Endothelial cell of umbilical vein (primary cell): ENCODE results near the gene COPS3. TPM values are rescaled to one million over a fixed set of nuclear protein-coding genes. Genes with fewer than 3 reads are reported as not detected.
A peak's percentile ranks its signal among the peaks of the same experiment; 100 is the strongest.

Experiments used
- BruUV-seq: library from RNA; stranded (reverse); fragments of 400-500 nt; replicated peaks from 2 replicates; lab custom pipeline; 2021; lab: Mats Ljungman, UMichigan
- CTCF ChIA-PET: fragments of 300-600, 350-600 bp; sonication (Branson Sonifier 250); formaldehyde crosslinking; loops from one replicate; lab custom pipeline; 2021; ENCODE audit warnings: antibody characterized with exemption, inconsistent platforms; lab: Charles Lee
- POLR2A ChIA-PET: fragments of 300-600, 350-600 bp; sonication (Branson Sonifier 250); formaldehyde crosslinking; loops from one replicate; lab custom pipeline; 2021; ENCODE audit warnings: antibody characterized with exemption, inconsistent platforms; lab: Charles Lee
- DNase-seq: peaks from one replicate; pipeline ENCODE4 v3.0.0-alpha.2; 2011; ENCODE audit warnings: low read depth, low spot score
- FAIRE-seq: peaks from 2 replicates; lab custom pipeline; 2011; peaks lifted over from hg19 to GRCh38; lab: Jason Lieb, UNC
- H2AFZ ChIP-seq: 2 replicates; pipeline ENCODE4 v1.6.0; 2012; ENCODE audit warnings: low read depth, low read length, control low read depth, inconsistent platforms
- H3K27ac ChIP-seq: 2 replicates; pipeline ENCODE4 v1.5.1; 2011; ENCODE audit warnings: low read depth, mild to moderate bottlenecking, control low read depth, low read length, moderate library complexity; ENCODE audit not compliant: insufficient read depth
- H3K27me3 ChIP-seq, 2 experiments: 2 replicates each; pipeline versions ENCODE4 v1.6.0 to v1.6.1; 2011; ENCODE audit warnings: low read length in 2 of 2, mixed read lengths in 1 of 2; ENCODE audit not compliant: control insufficient read depth in 2 of 2, insufficient read depth in 2 of 2
- H3K36me3 ChIP-seq, 2 experiments: 2 replicates in 1 of 2; 3 replicates in 1 of 2; pipeline ENCODE4 v1.5.1; 2011; ENCODE audit warnings: low read length in 2 of 2, mild to moderate bottlenecking in 1 of 2, moderate library complexity in 1 of 2; ENCODE audit not compliant: control insufficient read depth in 2 of 2, insufficient read depth in 2 of 2; ENCODE audit errors: extremely low read depth in 1 of 2
- H3K4me1 ChIP-seq: 3 replicates; pipeline ENCODE4 v1.5.1; 2011; ENCODE audit warnings: mild to moderate bottlenecking, low read length; ENCODE audit not compliant: control insufficient read depth, insufficient read depth; ENCODE audit errors: extremely low read depth
- H3K4me2 ChIP-seq: 2 replicates; pipeline ENCODE4 v1.6.1; 2011; ENCODE audit warnings: low read length, control low read depth, mixed read lengths; ENCODE audit not compliant: insufficient read depth
- H3K4me3 ChIP-seq, 3 experiments: fragments of 200-600 bp in 1 of 3; sonication (generic), shearing (Covaris generic) in 1 of 3; replicated peaks in 1 of 3; 2 replicates each; pipeline ENCODE4 v1.5.1; 2011 to 2016; ENCODE audit warnings: control low read depth in 3 of 3, low read length in 3 of 3, mild to moderate bottlenecking in 2 of 3, inconsistent platforms in 1 of 3, low read depth in 1 of 3, moderate library complexity in 1 of 3; ENCODE audit not compliant: insufficient read depth in 1 of 3
- H3K79me2 ChIP-seq: 2 replicates; pipeline ENCODE4 v1.6.0; 2012; ENCODE audit warnings: low read length, inconsistent platforms; ENCODE audit not compliant: control insufficient read depth, insufficient read depth
- H3K9ac ChIP-seq: replicated peaks from 2 replicates; pipeline ENCODE3; 2011; ENCODE audit warnings: low read length, control low read depth; ENCODE audit not compliant: insufficient read depth; ENCODE audit errors: extremely low read depth
- H3K9me1 ChIP-seq: replicated peaks from 3 replicates; pipeline ENCODE4 v1.6.0; 2011; ENCODE audit warnings: mild to moderate bottlenecking, low read length; ENCODE audit not compliant: control insufficient read depth, insufficient read depth; ENCODE audit errors: extremely low read depth
- H3K9me3 ChIP-seq: replicated peaks from 2 replicates; pipeline ENCODE4 v1.5.1; 2012; ENCODE audit warnings: low read length, inconsistent platforms; ENCODE audit not compliant: control insufficient read depth, insufficient read depth
- H4K20me1 ChIP-seq: replicated peaks from 2 replicates; pipeline ENCODE3; 2011; ENCODE audit warnings: mild to moderate bottlenecking, low read length; ENCODE audit not compliant: control insufficient read depth, insufficient read depth; ENCODE audit errors: extremely low read depth
- EZH2 ChIP-seq: IDR thresholded peaks from 2 replicates; pipeline ENCODE4 v1.6.1; 2012; ENCODE audit warnings: borderline replicate concordance, low read depth, mild to moderate bottlenecking, moderate library complexity, low read length, inconsistent platforms; ENCODE audit not compliant: severe bottlenecking
- JUN ChIP-seq: IDR thresholded peaks from 2 replicates; pipeline ENCODE4 v1.6.1; 2011; ENCODE audit warnings: borderline replicate concordance, low read depth; ENCODE audit not compliant: insufficient read length, insufficient read depth
- MYC ChIP-seq: IDR thresholded peaks from one replicate; pipeline ENCODE4 v1.6.1; 2011; ENCODE audit warnings: mild to moderate bottlenecking, low read depth, low read length
- POLR2A ChIP-seq: IDR thresholded peaks from 2 replicates; pipeline ENCODE4 v1.6.1; 2012; ENCODE audit warnings: low read depth, mild to moderate bottlenecking, control low read depth, low read length
- POLR2AphosphoS5 ChIP-seq: IDR thresholded peaks from 2 replicates; pipeline ENCODE4 v1.6.1; 2012; ENCODE audit warnings: low read depth, mild to moderate bottlenecking, control low read depth, low read length, moderate library complexity; ENCODE audit not compliant: insufficient read depth
- dilution Hi-C: fragments of 300-500 bp; cut with MboI; formaldehyde crosslinking; loops from one replicate; pipeline ENCODE4 v1.15.0; 2019; ENCODE audit warnings: low sequenced_read_pairs; ENCODE audit not compliant: extremely low pct_ligation_motif_present
- intact Hi-C: fragments of 100-400 bp; cut with micrococcal nuclease; formaldehyde crosslinking; loops from one replicate; pipeline ENCODE4 v1.10.0; 2022
- polyA plus RNA-seq, 4 experiments: library from polyadenylated mRNA; depleted of rRNA in 3 of 4; stranded (reverse) in 3 of 4; unstranded in 1 of 4; fragments of >200 nt; gene quantifications; 2 replicates each; pipeline versions ENCODE4 v1.2.1 to v1.2.3, GENCODE V29; 2011 to 2012; ENCODE audit warnings: missing spikeins in 1 of 4
- total RNA-seq: library from RNA; stranded (reverse); gene quantifications from 2 replicates; pipeline ENCODE4 v1.2.3, GENCODE V29; 2021
- TF ChIP-seq, protein P1 (sequence below), 2 donors: IDR thresholded peaks; 1 replicate in 1 of 2; 2 replicates in 1 of 2; pipeline ENCODE4 v1.5.1; 2011; ENCODE audit warnings: low read length in 2 of 2, mild to moderate bottlenecking in 2 of 2, moderate library complexity in 2 of 2, control low read depth in 1 of 2, inconsistent platforms in 1 of 2, low read depth in 1 of 2; ENCODE audit not compliant: insufficient read depth in 1 of 2; ENCODE audit errors: extremely low read depth in 1 of 2
- TF ChIP-seq, protein P2 (sequence below): IDR thresholded peaks from 2 replicates; pipeline ENCODE4 v1.6.1; 2011; ENCODE audit not compliant: insufficient read depth, insufficient read length

Gene COPS3
- total and polyA plus RNA-seq, 2 donors (not counting 3 experiments of a cell fraction or from before 2014, with no cell fraction given): 54.8 to 80.9 TPM

DNA sequence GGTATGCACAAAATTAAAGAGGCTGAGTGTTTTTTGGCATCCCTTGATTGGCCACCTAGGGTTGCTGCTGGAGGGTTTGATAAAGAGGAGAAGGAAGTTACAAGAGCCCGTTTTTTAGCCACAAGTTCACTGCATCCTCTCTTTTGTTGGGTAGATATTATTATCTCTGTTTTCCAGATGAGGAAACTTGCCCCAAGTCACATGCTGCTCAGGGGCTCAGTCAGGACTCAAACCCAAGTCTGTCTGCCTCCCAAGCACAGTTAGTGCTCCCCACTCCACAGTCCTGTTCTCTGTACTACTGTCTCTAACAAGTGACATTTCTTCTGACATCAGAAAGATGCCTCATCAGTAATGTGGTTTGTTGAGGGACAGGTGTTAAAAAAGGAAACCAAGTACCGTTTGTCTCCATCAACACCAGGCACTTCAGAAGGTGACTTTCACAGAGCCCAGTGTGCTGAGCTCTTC lies 23.5 kb upstream of the COPS3 start:
- intact Hi-C loops: loop anchor here (10.0 kb wide), 1 partner anchor 450 kb away; no protein-coding TSS in a partner anchor
- H3K9me1 ChIP-seq: no peaks in the 10 kb centered on the region
- POLR2A ChIA-PET: no interaction called here
- DNase-seq (no peak), FAIRE-seq (no peak)
- no peaks in the 10 kb centered on the region for H3K9me3 ChIP-seq
- H3K9ac ChIP-seq: no peak overlapping the region
- CTCF ChIA-PET: no interaction called here
- H3K4me3 ChIP-seq: no peak overlapping the region
- H2AFZ ChIP-seq: no peak overlapping the region
- H3K36me3 ChIP-seq: no peaks in the 10 kb centered on the region
- TF ChIP-seq MYC: no peak
- TF ChIP-seq POLR2A: no peak
- no peak for TF ChIP-seq POLR2AphosphoS5
- no TSS peak for BruUV-seq
- dilution Hi-C loops: no loop called here
- H3K4me2 ChIP-seq: no peak overlapping the region
- peaks cover 12% of the 10 kb centered on the region for H3K4me1 ChIP-seq
- H3K27ac ChIP-seq: no peak overlapping the region
- no peaks in the 10 kb centered on the region for H3K79me2 ChIP-seq
- H3K27me3 ChIP-seq: no peaks in the 10 kb centered on the region
- no peaks in the 10 kb centered on the region for H4K20me1 ChIP-seq

DNA sequence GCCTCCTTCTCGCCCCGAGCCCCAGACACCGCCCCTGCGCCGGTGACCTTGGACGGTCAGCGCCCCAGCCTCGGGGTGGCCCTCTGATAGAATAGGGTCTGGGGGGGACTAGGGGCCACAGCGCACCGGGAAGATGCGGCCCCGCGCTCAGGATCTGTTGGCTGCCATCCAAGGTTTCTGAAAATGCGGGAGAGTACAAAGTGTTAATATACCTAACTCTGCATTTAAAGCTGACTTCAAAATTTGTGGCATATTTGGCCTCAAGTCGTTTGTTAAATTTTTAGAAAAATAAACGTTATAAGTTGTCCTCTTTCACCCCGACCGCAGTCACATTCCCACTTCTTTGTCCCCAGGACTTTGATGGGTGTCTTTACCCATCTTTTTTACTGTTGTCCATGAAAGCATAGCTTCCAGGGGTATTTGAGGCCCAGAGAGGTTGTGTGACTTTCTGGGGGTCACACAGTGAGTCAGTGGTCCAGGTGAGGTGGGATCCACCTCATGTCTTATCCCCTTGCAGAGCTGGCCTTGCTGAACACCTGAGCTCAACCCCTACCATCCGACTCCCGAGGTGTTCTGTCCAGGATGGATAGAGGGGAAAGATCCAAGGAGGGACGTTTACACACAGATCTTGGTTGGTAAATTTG lies 22.9 kb upstream of the COPS3 start:
- ChIA-PET POLR2A (no interaction called here), CTCF (no interaction called here)
- no peaks in the 10 kb centered on the region for H3K9me3 ChIP-seq
- dilution Hi-C loops: no loop called here
- no peaks in the 10 kb centered on the region for H3K27me3 ChIP-seq
- no peak overlapping the region for H3K27ac ChIP-seq
- peak; percentile 58 for FAIRE-seq
- H3K4me3 ChIP-seq: peak overlapping the region; percentile 47 to 79 (median 52)
- TF ChIP-seq JUN: no peak
- no peak for TF ChIP-seq POLR2AphosphoS5
- TF ChIP-seq EZH2: no peak
- TF ChIP-seq MYC: no peak
- TF ChIP-seq, protein P1, sequence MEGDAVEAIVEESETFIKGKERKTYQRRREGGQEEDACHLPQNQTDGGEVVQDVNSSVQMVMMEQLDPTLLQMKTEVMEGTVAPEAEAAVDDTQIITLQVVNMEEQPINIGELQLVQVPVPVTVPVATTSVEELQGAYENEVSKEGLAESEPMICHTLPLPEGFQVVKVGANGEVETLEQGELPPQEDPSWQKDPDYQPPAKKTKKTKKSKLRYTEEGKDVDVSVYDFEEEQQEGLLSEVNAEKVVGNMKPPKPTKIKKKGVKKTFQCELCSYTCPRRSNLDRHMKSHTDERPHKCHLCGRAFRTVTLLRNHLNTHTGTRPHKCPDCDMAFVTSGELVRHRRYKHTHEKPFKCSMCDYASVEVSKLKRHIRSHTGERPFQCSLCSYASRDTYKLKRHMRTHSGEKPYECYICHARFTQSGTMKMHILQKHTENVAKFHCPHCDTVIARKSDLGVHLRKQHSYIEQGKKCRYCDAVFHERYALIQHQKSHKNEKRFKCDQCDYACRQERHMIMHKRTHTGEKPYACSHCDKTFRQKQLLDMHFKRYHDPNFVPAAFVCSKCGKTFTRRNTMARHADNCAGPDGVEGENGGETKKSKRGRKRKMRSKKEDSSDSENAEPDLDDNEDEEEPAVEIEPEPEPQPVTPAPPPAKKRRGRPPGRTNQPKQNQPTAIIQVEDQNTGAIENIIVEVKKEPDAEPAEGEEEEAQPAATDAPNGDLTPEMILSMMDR (IDR thresholded peaks at IDR 0.05; ENCODE audit: extremely low read depth in 1 of 2, insufficient read depth in 1 of 2, low read depth in 1 of 2, low read length in 2 of 2): no peak
- TF ChIP-seq, protein P2, sequence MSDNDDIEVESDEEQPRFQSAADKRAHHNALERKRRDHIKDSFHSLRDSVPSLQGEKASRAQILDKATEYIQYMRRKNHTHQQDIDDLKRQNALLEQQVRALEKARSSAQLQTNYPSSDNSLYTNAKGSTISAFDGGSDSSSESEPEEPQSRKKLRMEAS: no peak
- peak overlapping the region; percentile 9 for H3K9ac ChIP-seq
- no peaks in the 10 kb centered on the region for H3K36me3 ChIP-seq
- peak overlapping the region; percentile 97 for H3K4me2 ChIP-seq
- no peaks in the 10 kb centered on the region for H3K9me1 ChIP-seq
- intact Hi-C loops: loop anchor here (10.0 kb wide), 1 partner anchor 449 kb away; no protein-coding TSS in a partner anchor
- peak overlapping the region; percentile 100 for H2AFZ ChIP-seq
- DNase-seq: no peak
- peaks cover 12% of the 10 kb centered on the region for H3K4me1 ChIP-seq
- no peaks in the 10 kb centered on the region for H3K79me2 ChIP-seq
- BruUV-seq: TSS peak; percentile 52
- H4K20me1 ChIP-seq: no peaks in the 10 kb centered on the region
